Mesenchymal stem cell (in vitro differentiated cells and primary cell): ENCODE measurements around the gene YPEL1.
A peak's percentile ranks its signal among the peaks of the same experiment; 100 is the strongest.

Source experiments
- DNase-seq: peaks from one replicate; pipeline ENCODE4 v3.0.0-alpha.2; 2013
- H2AFZ ChIP-seq: one replicate; pipeline ENCODE4 v1.6.1; 2013; ENCODE audit warnings: low read depth, mild to moderate bottlenecking, control low read depth, inconsistent platforms, low read length, moderate library complexity
- H2AK5ac ChIP-seq: 2 replicates; pipeline ENCODE4 v1.6.1; 2013; ENCODE audit warnings: low read length, moderate library complexity, mild to moderate bottlenecking, inconsistent platforms; ENCODE audit not compliant: severe bottlenecking
- H2BK120ac ChIP-seq: one replicate; pipeline ENCODE4 v1.6.1; 2013; ENCODE audit warnings: low read depth, mild to moderate bottlenecking, inconsistent platforms, low read length, moderate library complexity
- H2BK12ac ChIP-seq, 2 experiments: one replicate each; pipeline ENCODE4 v1.6.1; 2013; ENCODE audit warnings: inconsistent platforms in 2 of 2, low read length in 2 of 2, mild to moderate bottlenecking in 2 of 2, moderate library complexity in 2 of 2, control low read depth in 1 of 2
- H2BK15ac ChIP-seq: one replicate; pipeline ENCODE4 v1.6.1; 2013; ENCODE audit warnings: mild to moderate bottlenecking, low read depth, inconsistent platforms; ENCODE audit not compliant: poor library complexity, severe bottlenecking
- H2BK5ac ChIP-seq: 2 replicates; pipeline ENCODE4 v1.6.1; 2013; ENCODE audit warnings: low read depth, mild to moderate bottlenecking, low read length, control low read depth, inconsistent platforms; ENCODE audit not compliant: poor library complexity, severe bottlenecking
- H3K14ac ChIP-seq, 2 experiments: one replicate each; pipeline ENCODE4 v1.6.1; 2013; ENCODE audit warnings: inconsistent platforms in 2 of 2, low read length in 2 of 2, control low read depth in 1 of 2, mild to moderate bottlenecking in 1 of 2, moderate library complexity in 1 of 2
- H3K18ac ChIP-seq, 2 experiments: one replicate each; pipeline ENCODE4 v1.6.1; 2013; ENCODE audit warnings: inconsistent platforms in 2 of 2, low read length in 2 of 2, control low read depth in 1 of 2, low read depth in 1 of 2, mild to moderate bottlenecking in 1 of 2
- H3K23ac ChIP-seq, 2 experiments: one replicate each; pipeline ENCODE4 v1.6.1; 2013; ENCODE audit warnings: inconsistent platforms in 2 of 2, low read length in 2 of 2, mild to moderate bottlenecking in 2 of 2, moderate library complexity in 2 of 2, control low read depth in 1 of 2
- H3K27ac ChIP-seq: 2 replicates; pipeline ENCODE4 v1.5.1; 2013; ENCODE audit warnings: mild to moderate bottlenecking, moderate library complexity, low read length, control low read depth, inconsistent platforms; ENCODE audit not compliant: poor library complexity, severe bottlenecking
- H3K27me3 ChIP-seq, 2 experiments: 2 replicates each; pipeline versions ENCODE4 v1.6.1 to v1.7.0; 2013; ENCODE audit warnings: low read length in 2 of 2, mild to moderate bottlenecking in 2 of 2, moderate library complexity in 2 of 2, control low read depth in 1 of 2, inconsistent platforms in 1 of 2; ENCODE audit not compliant: control insufficient read depth in 1 of 2, insufficient read depth in 1 of 2
- H3K36me3 ChIP-seq, 2 experiments: 2 replicates each; pipeline versions ENCODE4 v1.6.1 to v1.7.0; 2013; ENCODE audit warnings: low read length in 2 of 2, control low read depth in 1 of 2, inconsistent platforms in 1 of 2, low read depth in 1 of 2, mild to moderate bottlenecking in 1 of 2; ENCODE audit not compliant: insufficient read depth in 2 of 2, control insufficient read depth in 1 of 2
- H3K4ac ChIP-seq, 2 experiments: one replicate each; pipeline ENCODE4 v1.6.1; 2013; ENCODE audit warnings: inconsistent platforms in 2 of 2, low read length in 2 of 2, mild to moderate bottlenecking in 2 of 2, moderate library complexity in 2 of 2, control low read depth in 1 of 2, low read depth in 1 of 2
- H3K4me1 ChIP-seq: 2 replicates; pipeline ENCODE4 v1.6.1; 2013; ENCODE audit warnings: low read depth, low read length, control low read depth; ENCODE audit not compliant: control insufficient read depth, insufficient read depth
- H3K4me2 ChIP-seq: 2 replicates; pipeline ENCODE4 v1.6.1; 2013; ENCODE audit warnings: low read length, mild to moderate bottlenecking, inconsistent platforms; ENCODE audit not compliant: poor library complexity, severe bottlenecking
- H3K4me3 ChIP-seq, 2 experiments: 2 replicates each; pipeline versions ENCODE4 v1.5.1 to v1.7.0; 2013; ENCODE audit warnings: low read length in 2 of 2, mild to moderate bottlenecking in 2 of 2, control low read depth in 1 of 2, low read depth in 1 of 2; ENCODE audit not compliant: insufficient read depth in 1 of 2
- H3K79me1 ChIP-seq: replicated peaks from 2 replicates; pipeline ENCODE4 v1.6.1; 2013; ENCODE audit warnings: mild to moderate bottlenecking, control low read depth, low read length, inconsistent platforms; ENCODE audit not compliant: poor library complexity, severe bottlenecking
- H3K9ac ChIP-seq: 2 replicates; pipeline ENCODE4 v1.7.0; 2013; ENCODE audit warnings: mild to moderate bottlenecking, low read length, moderate library complexity
- H3K9me3 ChIP-seq: 2 replicates; pipeline ENCODE4 v1.7.0; 2013; ENCODE audit warnings: mild to moderate bottlenecking, low read length; ENCODE audit not compliant: control insufficient read depth
- H4K8ac ChIP-seq: one replicate; pipeline ENCODE4 v1.6.1; 2013; ENCODE audit warnings: inconsistent platforms, mild to moderate bottlenecking, low read length, moderate library complexity
- H4K91ac ChIP-seq: one replicate; pipeline ENCODE4 v1.6.1; 2013; ENCODE audit warnings: mild to moderate bottlenecking, low read length, inconsistent platforms
- WGBS: methylation state at CpG from one replicate; pipeline ENCODE4 v1.1.7; 2013; ENCODE audit warnings: mixed read lengths; 5-methylcytosine and 5-hydroxymethylcytosine counted together

YPEL1 gene

GRCh38 chr22:21714786-21715185, 20.8 kb downstream of the YPEL1 start:
- Histone ChIP-seq H3K36me3 (no peaks in the 10 kb centered on the region), H4K91ac (no peak overlapping the region), H3K27ac (no peak overlapping the region), H2BK12ac (no peak overlapping the region), H3K4me1 (peaks cover 4% of the 10 kb centered on the region), H3K23ac (no peak overlapping the region), H4K8ac (no peak overlapping the region), H3K18ac (no peak overlapping the region), H2AFZ (no peak overlapping the region), H3K4me3 (no peak overlapping the region), H2BK5ac (no peak overlapping the region), H3K4ac (no peak overlapping the region), H3K9me3 (no peaks in the 10 kb centered on the region), H2AK5ac (no peak overlapping the region), H2BK15ac (no peak overlapping the region), H3K14ac (no peak overlapping the region), H3K79me1 (no peaks in the 10 kb centered on the region), H3K27me3 (peaks cover 0 to 11% of the 10 kb centered on the region in 2 experiments), H3K4me2 (no peak overlapping the region), H3K9ac (no peak overlapping the region), H2BK120ac (no peak overlapping the region)
- WGBS, result no CpG with 5 or more reads among the region's 3 CpGs
- no peak for DNase-seq

GRCh38 chr22:21714059-21714770, 21.4 kb downstream of the YPEL1 start:
- Histone ChIP-seq H3K9me3 (no peaks in the 10 kb centered on the region), H3K4me1 (peaks cover 4% of the 10 kb centered on the region), H3K23ac (peak overlapping the region in 1 of 2 experiments; percentile 65), H3K18ac (no peak overlapping the region), H3K14ac (peak overlapping the region in 1 of 2 experiments; percentile 8), H2AK5ac (no peak overlapping the region), H3K4ac (no peak overlapping the region), H3K27ac (no peak overlapping the region), H2BK120ac (no peak overlapping the region), H3K79me1 (no peaks in the 10 kb centered on the region), H4K91ac (no peak overlapping the region), H2BK12ac (peak overlapping the region in 1 of 2 experiments; percentile 37), H3K4me3 (no peak overlapping the region), H3K27me3 (peaks cover 0 to 11% of the 10 kb centered on the region in 2 experiments), H3K4me2 (no peak overlapping the region), H2AFZ (no peak overlapping the region), H3K9ac (no peak overlapping the region), H2BK15ac (no peak overlapping the region), H4K8ac (no peak overlapping the region), H2BK5ac (no peak overlapping the region), H3K36me3 (no peaks in the 10 kb centered on the region)
- 93% methylated on average over 32 of the region's 32 CpGs for WGBS
- no peak for DNase-seq

GRCh38 chr22:21713428-21714058, 22.1 kb downstream of the YPEL1 start:
- no peak overlapping the region for H2BK120ac ChIP-seq
- no peaks in the 10 kb centered on the region for H3K79me1 ChIP-seq
- no peak overlapping the region for H2BK5ac ChIP-seq
- H3K4ac ChIP-seq, result no peak overlapping the region
- no peak overlapping the region for H3K4me2 ChIP-seq
- no peak overlapping the region for H2AK5ac ChIP-seq
- no peak overlapping the region for H3K18ac ChIP-seq
- H3K9ac ChIP-seq, result peak overlapping the region; percentile 44
- no peak overlapping the region for H4K8ac ChIP-seq
- no peaks in the 10 kb centered on the region for H3K9me3 ChIP-seq
- peak overlapping the region in 1 of 2 experiments; percentile 42 for H3K4me3 ChIP-seq
- no peak for DNase-seq
- no peaks in the 10 kb centered on the region for H3K36me3 ChIP-seq
- WGBS, result 83% methylated on average over 8 of the region's 9 CpGs
- peaks cover 0 to 11% of the 10 kb centered on the region in 2 experiments for H3K27me3 ChIP-seq
- peaks cover 4% of the 10 kb centered on the region for H3K4me1 ChIP-seq
- no peak overlapping the region for H3K27ac ChIP-seq
- no peak overlapping the region for H3K23ac ChIP-seq
- no peak overlapping the region for H4K91ac ChIP-seq
- no peak overlapping the region for H2AFZ ChIP-seq
- H2BK15ac ChIP-seq, result no peak overlapping the region
- no peak overlapping the region for H3K14ac ChIP-seq
- H2BK12ac ChIP-seq, result no peak overlapping the region

GRCh38 chr22:21712751-21713427, 22.7 kb downstream of the YPEL1 start:
- Histone ChIP-seq H3K27me3 (peaks cover 0 to 11% of the 10 kb centered on the region in 2 experiments), H3K18ac (no peak overlapping the region), H3K9ac (peak overlapping the region; percentile 44), H3K14ac (no peak overlapping the region), H3K27ac (no peak overlapping the region), H2AK5ac (no peak overlapping the region), H2BK12ac (no peak overlapping the region), H3K9me3 (no peaks in the 10 kb centered on the region), H3K4ac (no peak overlapping the region), H2BK5ac (no peak overlapping the region), H2BK120ac (no peak overlapping the region), H3K23ac (no peak overlapping the region), H3K4me3 (peak overlapping the region in 1 of 2 experiments; percentile 42), H4K91ac (no peak overlapping the region), H3K4me1 (peaks cover 4% of the 10 kb centered on the region), H2BK15ac (no peak overlapping the region), H3K36me3 (no peaks in the 10 kb centered on the region), H4K8ac (no peak overlapping the region), H3K4me2 (no peak overlapping the region), H3K79me1 (no peaks in the 10 kb centered on the region), H2AFZ (no peak overlapping the region)
- DNase-seq, result peak; percentile 85
- 32% methylated on average over 12 of the region's 14 CpGs for WGBS
